Left colon (tissue), 2 donors: Measurements from ENCODE around the gene BCAN. TPM values are rescaled to one million over a fixed set of nuclear protein-coding genes. Genes with fewer than 3 reads are reported as not detected.
"Not testable (repeated sequence)": the region's sequence is repeated elsewhere in the genome, so short reads cannot be mapped to it uniquely, and the experiment has no call there.

Experiments
- ATAC-seq: fragments of 200-7000 bp; cut with Tn5 transposase; one replicate; pipeline ENCODE4 v1.9.1; 2020; ENCODE audit warnings: mild to moderate bottlenecking, moderate library complexity
- DNase-seq, 2 donors: peaks; one replicate each; pipeline ENCODE4 v3.0.0-alpha.2; 2020
- intact Hi-C, 2 donors: fragments of 100-400 bp; cut with DNase I in 1 of 2; cut with micrococcal nuclease in 1 of 2; formaldehyde crosslinking; loops; one replicate each; pipeline versions ENCODE4 v1.11.2 to v1.14.0; 2022; cut with DNase I, micrococcal nuclease
- long read RNA-seq: library from polyadenylated mRNA; unstranded; transcript quantifications from one replicate; pipeline ENCODE4 v2.0.0, GENCODE V29; 2021
- total RNA-seq, 2 donors: library from RNA; stranded (reverse); fragmentation: NEBNext Ultra II Directional; extraction: Animal tissue kit (Norgen Biotek cat#: 25700); gene quantifications; one replicate each; pipeline ENCODE4 v1.2.1, GENCODE V29; 2021
- donor health status: DM: no; HTN: no; CAD: no.
- donor health status: DM: yes; HTN: yes; CAD: no.

Gene BCAN, protein sequence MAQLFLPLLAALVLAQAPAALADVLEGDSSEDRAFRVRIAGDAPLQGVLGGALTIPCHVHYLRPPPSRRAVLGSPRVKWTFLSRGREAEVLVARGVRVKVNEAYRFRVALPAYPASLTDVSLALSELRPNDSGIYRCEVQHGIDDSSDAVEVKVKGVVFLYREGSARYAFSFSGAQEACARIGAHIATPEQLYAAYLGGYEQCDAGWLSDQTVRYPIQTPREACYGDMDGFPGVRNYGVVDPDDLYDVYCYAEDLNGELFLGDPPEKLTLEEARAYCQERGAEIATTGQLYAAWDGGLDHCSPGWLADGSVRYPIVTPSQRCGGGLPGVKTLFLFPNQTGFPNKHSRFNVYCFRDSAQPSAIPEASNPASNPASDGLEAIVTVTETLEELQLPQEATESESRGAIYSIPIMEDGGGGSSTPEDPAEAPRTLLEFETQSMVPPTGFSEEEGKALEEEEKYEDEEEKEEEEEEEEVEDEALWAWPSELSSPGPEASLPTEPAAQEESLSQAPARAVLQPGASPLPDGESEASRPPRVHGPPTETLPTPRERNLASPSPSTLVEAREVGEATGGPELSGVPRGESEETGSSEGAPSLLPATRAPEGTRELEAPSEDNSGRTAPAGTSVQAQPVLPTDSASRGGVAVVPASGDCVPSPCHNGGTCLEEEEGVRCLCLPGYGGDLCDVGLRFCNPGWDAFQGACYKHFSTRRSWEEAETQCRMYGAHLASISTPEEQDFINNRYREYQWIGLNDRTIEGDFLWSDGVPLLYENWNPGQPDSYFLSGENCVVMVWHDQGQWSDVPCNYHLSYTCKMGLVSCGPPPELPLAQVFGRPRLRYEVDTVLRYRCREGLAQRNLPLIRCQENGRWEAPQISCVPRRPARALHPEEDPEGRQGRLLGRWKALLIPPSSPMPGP
- total RNA-seq: not detected
- long read RNA-seq: 0 reads

GRCh38 chr1:156641761-156642264 is at the start of gene BCAN:
Gene BCAN (plus strand): TSS chr1:156642117. CDS start chr1:156646055, 3,938 bp downstream.
- no peak for DNase-seq
- intact Hi-C loops: no loop called here
- ATAC-seq: no peak

DNA sequence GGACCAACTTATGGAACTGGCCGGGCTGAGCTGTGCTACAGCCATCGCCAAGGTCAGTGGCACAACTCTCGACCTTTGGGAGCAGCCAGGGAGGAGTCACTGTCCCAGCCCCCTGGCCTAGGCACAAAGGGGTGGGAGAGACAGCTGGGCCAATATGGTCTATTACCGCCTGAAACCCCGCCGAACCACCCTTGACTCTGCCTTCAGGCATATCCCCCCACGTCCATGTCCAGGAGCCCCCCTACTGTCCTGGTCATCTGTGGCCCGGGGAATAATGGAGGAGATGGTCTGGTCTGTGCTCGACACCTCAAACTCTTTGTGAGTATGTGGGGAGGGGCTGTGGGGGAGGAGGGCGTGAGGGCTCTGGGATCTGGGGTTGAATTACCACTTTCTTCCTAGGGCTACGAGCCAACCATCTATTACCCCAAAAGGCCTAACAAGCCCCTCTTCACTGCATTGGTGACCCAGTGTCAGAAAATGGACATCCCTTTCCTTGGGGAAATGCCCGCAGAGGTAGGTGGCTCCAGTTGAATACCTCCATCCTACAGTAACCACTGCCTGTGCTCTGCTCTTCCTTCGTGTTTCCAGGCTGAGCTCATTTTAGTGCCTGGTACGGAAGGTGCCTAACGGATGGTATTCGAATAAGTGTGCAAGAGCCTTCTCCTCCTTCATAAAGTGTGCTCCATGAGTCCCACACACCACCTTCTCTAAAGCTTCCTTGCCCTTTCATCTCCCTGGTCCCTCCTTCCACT is 49.6 kb upstream of the BCAN start:
- DNase-seq (no peak), ATAC-seq (no peak)

GRCh38 chr1:156592910-156593660 is 48.8 kb upstream of the BCAN start:
- intact Hi-C loops: no loop called here
- DNase-seq: no peak
- no peak for ATAC-seq

More for the DNA sequence above, 49.6 kb upstream of the BCAN start:
- intact Hi-C loops: no loop called here

GRCh38 chr1:156593661-156593989 is 48.3 kb upstream of the BCAN start:
- DNase-seq (no peak), ATAC-seq (no peak)
- intact Hi-C loops: no loop called here

DNA sequence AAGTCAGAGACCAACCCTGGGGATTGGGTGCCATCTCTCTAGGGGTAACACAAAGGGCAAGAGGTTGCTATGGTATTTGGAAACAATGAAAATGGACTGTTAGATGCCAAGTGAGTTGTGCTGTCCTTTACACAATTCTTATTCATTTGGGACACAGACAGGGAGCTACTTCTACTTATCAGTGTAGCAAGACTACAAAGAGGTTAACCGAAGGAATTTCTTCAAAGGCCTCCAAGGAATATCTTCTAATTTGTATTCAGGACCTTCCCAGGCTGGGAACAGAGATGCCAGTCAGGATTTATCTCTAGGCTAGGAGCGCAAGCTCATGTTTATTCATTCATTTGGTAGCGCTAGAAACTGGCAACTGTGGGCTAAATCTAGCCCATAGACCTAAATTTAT is 47.7 kb upstream of the BCAN start:
- intact Hi-C loops: no loop called here
- ATAC-seq: no peak

DNA sequence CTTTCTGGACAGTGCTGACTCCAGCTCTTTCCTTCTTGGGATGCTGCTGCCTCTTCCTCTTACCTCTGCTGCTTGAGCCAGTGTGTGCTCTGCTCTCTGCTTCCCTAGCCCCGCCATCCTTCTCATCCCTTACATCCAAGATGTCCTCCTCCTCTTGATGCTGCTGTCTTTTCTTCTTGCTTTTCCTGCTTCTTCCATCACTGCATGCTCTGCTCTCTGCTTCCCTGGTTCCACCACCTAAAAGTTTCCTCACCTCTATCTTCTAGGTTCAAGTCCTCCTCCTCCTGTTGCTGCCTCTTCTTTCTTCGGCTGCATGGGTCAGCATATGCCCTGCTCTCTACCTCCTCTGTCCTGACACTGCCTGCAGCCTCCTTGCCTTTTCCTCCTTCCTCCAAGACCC is 46.9 kb upstream of the BCAN start:
- ATAC-seq: no peak
- DNase-seq: no peak
- intact Hi-C loops: no loop called here

More for the DNA sequence above, 47.7 kb upstream of the BCAN start:
- DNase-seq: no peak

DNA sequence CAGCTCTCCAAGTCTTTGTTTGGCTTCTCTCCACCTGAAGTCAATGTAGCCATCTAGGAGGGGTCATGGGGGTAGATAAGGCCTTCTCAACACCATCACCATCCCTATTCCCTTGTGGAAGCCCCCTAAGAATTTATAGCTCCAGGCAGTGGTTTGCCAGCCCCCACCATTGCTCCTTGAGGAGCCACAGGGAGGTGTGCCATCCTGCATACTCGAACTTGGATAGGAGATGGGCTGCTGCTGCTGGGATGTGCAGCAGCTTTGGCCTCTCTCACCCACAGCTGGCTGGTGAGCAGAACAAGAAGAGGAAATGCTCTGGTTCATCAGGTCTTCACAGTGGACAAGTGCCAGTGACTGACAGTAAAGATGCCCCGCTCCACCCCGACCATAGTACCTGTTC is 45.5 kb upstream of the BCAN start:
- ATAC-seq: no peak
- DNase-seq: no peak
- intact Hi-C loops: no loop called here

DNA sequence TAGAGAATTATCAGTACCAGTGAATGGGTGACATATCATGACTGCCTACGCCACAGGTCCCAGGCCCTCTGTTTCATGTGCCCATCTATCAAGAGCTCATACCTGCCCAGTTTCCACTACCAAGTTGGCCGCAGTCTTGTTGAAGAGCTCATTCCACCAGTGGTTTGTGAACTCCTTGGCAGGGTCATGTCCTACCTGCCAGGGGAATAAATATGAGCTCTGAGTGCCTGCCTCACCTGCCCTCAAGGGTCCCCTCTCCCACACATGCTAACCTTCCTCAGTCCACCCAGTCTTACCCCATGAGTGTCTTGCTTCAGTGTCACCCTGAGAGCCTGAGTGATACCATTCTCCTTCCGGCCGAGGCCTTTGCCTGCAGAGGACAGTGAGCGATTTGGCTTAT is 43.8 kb upstream of the BCAN start:
- no peak for ATAC-seq
- intact Hi-C loops: no loop called here
- DNase-seq: no peak

GRCh38 chr1:156598731-156599432 is 43.0 kb upstream of the BCAN start:
- no peak for ATAC-seq
- intact Hi-C loops: no loop called here
- DNase-seq: no peak

DNA sequence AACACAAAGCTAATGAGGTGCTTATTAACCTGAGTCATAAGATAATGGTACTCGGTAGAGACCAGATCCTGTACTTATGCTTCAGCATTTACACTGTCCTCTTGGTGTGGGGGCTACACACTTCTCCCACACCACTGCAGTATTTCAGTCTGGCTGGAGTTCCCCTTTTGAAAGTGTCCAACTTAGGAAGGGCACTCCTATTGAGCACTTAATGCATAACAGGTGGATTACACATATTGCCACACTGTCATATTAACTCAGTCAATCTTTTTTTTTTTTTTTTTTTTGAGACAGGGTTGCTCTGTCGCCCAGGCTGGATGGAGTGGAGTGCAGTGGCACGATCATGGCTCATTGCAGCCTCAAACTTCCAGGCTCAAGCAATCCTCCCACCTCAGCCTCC is 42.1 kb upstream of the BCAN start:
- DNase-seq (no peak), ATAC-seq (no peak)
- intact Hi-C loops: loop anchor here in 1 of 2 donors (5.0 to 10.0 kb wide), 2 partner anchors 153 to 215 kb away; no protein-coding TSS in a partner anchor

DNA sequence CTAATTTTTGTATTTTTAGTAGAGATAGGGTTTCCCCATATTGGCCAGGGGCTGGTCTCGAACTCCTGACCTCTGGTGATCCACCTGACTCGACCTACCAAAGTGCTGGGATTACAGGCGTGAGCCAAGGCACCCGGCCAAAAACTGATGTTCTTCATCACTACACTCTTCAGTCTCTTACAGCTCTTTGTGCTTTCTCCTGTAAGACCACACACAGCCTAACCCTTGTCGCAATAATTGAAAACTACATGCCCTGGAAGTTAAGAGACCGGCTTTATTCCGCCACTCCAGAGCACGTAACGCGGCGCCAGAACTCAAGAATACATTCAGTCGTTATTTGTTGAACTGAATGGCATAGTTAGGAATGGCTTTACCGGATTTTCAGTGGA is 41.2 kb upstream of the BCAN start:
- intact Hi-C loops: loop anchor here in 1 of 2 donors (5.0 to 10.0 kb wide), 2 partner anchors 153 to 216 kb away; no protein-coding TSS in a partner anchor
- DNase-seq (peak in 1 of 2 donors; percentile 18), ATAC-seq (peak; percentile 30)

- DNase-seq (peak; percentile 71 to 82), ATAC-seq (peak; percentile 87)
- intact Hi-C loops: loop anchor here in 1 of 2 donors (5.0 to 10.0 kb wide), 2 partner anchors 154 to 216 kb away; no protein-coding TSS in a partner anchor
Observed at GRCh38 chr1:156601122-156601830, 40.6 kb upstream of the BCAN start, which contains the start of gene GPATCH4. Gene GPATCH4 (minus strand): TSS chr1:156601479.

DNA sequence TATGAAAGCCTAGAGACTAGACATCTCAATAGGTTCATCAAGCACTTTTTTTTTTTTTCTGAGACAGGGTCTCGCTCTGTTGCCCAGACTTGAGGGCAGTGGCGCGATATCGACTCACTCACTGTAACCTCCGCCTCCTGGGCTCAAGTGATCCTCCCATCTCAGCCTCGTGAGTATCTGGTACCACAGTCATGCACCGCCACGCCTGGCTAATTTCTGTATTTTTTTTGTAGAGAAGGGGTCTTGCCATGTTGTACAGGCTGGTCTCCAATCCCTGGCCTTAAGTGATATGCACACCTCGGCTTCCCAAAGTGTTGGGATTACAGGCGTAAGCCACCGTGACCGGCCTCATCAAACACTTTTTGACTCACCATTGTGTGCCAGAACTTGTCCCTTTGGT is 40.0 kb upstream of the BCAN start:
- intact Hi-C loops: loop anchor here in 1 of 2 donors (5.0 to 10.0 kb wide), 2 partner anchors 155 to 217 kb away; no protein-coding TSS in a partner anchor

DNA sequence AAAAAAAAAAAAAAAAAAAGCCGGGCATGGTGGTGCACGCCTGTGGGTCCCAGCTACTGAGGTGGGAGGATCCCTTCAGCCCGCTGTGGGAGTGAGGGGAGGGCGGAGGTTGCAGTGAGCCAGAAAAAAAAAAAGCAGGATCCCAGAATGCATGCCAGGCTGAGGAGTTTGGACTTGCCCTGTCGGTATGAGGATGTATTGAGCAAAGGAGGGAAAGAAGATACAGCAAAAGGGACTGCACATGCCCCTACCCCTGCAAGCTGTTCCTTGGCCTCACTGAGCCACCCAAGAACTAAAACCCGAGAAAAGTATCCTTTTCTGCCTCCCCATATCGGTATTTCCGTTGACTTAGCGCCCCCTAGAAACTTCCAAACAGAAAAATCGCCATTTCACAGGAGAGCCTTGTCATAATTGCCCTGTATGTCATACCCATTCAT is 39.3 kb upstream of the BCAN start:
- no peak for DNase-seq
- intact Hi-C loops: loop anchor here in 1 of 2 donors (5.0 to 10.0 kb wide), 2 partner anchors 155 to 218 kb away; no protein-coding TSS in a partner anchor
- ATAC-seq: no peak

More for the DNA sequence above, 40.0 kb upstream of the BCAN start:
- no peak for ATAC-seq
- no peak for DNase-seq

GRCh38 chr1:156607344-156607743 is 34.6 kb upstream of the BCAN start:
- not testable (repeated sequence) for ATAC-seq, DNase-seq
- intact Hi-C loops: loop anchor here in 1 of 2 donors (10.0 kb wide), 1 partner anchor 223 kb away; no protein-coding TSS in a partner anchor

- peak in 1 of 2 donors; percentile 51 for DNase-seq
- intact Hi-C loops: loop anchor here in 1 of 2 donors (10.0 kb wide), 1 partner anchor 223 kb away; no protein-coding TSS in a partner anchor
- peak; percentile 95 for ATAC-seq
Observed at GRCh38 chr1:156608036-156608674, 33.8 kb upstream of the BCAN start.
